ENCODE measurements around the gene ACO1.

The ACO1 gene

GRCh38 chr9:32490601-32491000, 106.2 kb downstream of the ACO1 start:
- TF ChIP-seq, protein P1, sequence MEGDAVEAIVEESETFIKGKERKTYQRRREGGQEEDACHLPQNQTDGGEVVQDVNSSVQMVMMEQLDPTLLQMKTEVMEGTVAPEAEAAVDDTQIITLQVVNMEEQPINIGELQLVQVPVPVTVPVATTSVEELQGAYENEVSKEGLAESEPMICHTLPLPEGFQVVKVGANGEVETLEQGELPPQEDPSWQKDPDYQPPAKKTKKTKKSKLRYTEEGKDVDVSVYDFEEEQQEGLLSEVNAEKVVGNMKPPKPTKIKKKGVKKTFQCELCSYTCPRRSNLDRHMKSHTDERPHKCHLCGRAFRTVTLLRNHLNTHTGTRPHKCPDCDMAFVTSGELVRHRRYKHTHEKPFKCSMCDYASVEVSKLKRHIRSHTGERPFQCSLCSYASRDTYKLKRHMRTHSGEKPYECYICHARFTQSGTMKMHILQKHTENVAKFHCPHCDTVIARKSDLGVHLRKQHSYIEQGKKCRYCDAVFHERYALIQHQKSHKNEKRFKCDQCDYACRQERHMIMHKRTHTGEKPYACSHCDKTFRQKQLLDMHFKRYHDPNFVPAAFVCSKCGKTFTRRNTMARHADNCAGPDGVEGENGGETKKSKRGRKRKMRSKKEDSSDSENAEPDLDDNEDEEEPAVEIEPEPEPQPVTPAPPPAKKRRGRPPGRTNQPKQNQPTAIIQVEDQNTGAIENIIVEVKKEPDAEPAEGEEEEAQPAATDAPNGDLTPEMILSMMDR (IDR thresholded peaks at IDR 0.05; ENCODE audit: control insufficient read depth, insufficient read depth, low read depth, low read length, missing control alignments): no peak
- DNase-seq (ENCODE audit: low read depth): no peak
- H3K4me3 ChIP-seq (ENCODE audit: control insufficient read depth, low read depth, low read length): no peak overlapping the region

GRCh38 chr9:32497921-32498320, 113.5 kb downstream of the ACO1 start:
- no peak for DNase-seq (ENCODE audit: low read depth)
- no peak overlapping the region for H3K4me3 ChIP-seq (ENCODE audit: control insufficient read depth, low read depth, low read length)
- TF ChIP-seq, protein P1 (IDR thresholded peaks at IDR 0.05; ENCODE audit: control insufficient read depth, insufficient read depth, low read depth, low read length, missing control alignments): no peak

GRCh38 chr9:32500768-32501167, 116.3 kb downstream of the ACO1 start:
- no peak overlapping the region for H3K4me3 ChIP-seq (ENCODE audit: control insufficient read depth, low read depth, low read length)
- DNase-seq (ENCODE audit: low read depth): no peak
- TF ChIP-seq, protein P1 (IDR thresholded peaks at IDR 0.05; ENCODE audit: control insufficient read depth, insufficient read depth, low read depth, low read length, missing control alignments): no peak

DNA sequence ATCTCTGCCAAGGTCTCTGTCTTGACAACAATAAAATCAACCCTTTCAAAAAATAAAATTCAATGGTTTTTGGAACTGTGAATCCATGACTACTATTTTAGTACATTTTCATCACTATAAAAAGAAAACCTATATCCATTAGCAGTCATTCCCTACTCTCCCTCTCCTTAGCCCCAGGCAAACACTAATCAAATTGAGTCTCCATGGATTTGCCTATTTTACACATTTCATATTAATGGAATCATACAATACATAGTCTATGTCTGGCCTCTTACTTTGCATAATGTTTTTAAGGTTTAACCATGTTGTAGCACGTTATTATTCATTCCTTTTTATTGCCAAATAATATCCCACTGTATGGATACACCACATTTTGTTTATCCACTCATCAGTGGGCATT, 117.4 kb downstream of the ACO1 start:
- TF ChIP-seq, protein P1 (IDR thresholded peaks at IDR 0.05; ENCODE audit: control insufficient read depth, insufficient read depth, low read depth, low read length, missing control alignments): no peak
- H3K4me3 ChIP-seq (ENCODE audit: control insufficient read depth, low read depth, low read length): no peak overlapping the region
- no peak for DNase-seq (ENCODE audit: low read depth)

GRCh38 chr9:32502464-32502863, 118.0 kb downstream of the ACO1 start:
- no peak for DNase-seq (ENCODE audit: low read depth)
- no peak overlapping the region for H3K4me3 ChIP-seq (ENCODE audit: control insufficient read depth, low read depth, low read length)
- TF ChIP-seq, protein P1 (IDR thresholded peaks at IDR 0.05; ENCODE audit: control insufficient read depth, insufficient read depth, low read depth, low read length, missing control alignments): no peak

DNA sequence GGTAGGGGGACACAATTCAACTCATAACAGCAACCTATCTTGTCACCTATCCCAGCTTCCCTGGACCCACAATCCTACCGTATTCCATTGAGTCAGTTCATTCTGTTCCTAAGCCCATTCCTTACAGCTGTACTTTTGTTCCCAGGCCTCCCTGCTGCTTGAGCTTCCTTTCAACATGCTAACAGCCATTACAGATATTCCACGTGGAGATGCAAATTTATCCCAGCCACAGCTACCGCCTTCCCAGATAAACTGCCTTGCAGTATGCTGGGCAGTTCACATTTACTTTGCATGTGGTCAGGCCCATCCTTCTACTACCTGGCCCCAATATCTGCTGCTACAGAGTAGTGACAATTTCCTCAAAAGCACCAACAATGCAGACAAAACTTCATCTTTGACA, 118.6 kb downstream of the ACO1 start:
- H3K4me3 ChIP-seq (ENCODE audit: control insufficient read depth, low read depth, low read length): no peak overlapping the region
- no peak for DNase-seq (ENCODE audit: low read depth)
- TF ChIP-seq, protein P1 (IDR thresholded peaks at IDR 0.05; ENCODE audit: control insufficient read depth, insufficient read depth, low read depth, low read length, missing control alignments): no peak
